Measurements from ENCODE around the gene CEP104.

GRCh38 chr1:3868464-3869006, 11.5 kb upstream of the CEP104 start:
- no peak for TF ChIP-seq POLR2A (IDR thresholded peaks at IDR 0.05)
- no peak for TF ChIP-seq POLR2AphosphoS5 (IDR thresholded peaks at IDR 0.05)

Data from spleen (tissue), 3 donors.